Loucy (cell line): Measurements from ENCODE around the gene PANK4.

Experiments used
- EZH2phosphoT487 ChIP-seq: fragments of 200-600 bp; IDR thresholded peaks from 2 replicates; pipeline ENCODE4 v1.6.1; 2018; ENCODE audit warnings: antibody characterized with exemption, mild to moderate bottlenecking, moderate library complexity, borderline replicate concordance
- TF ChIP-seq, protein P1 (sequence below): fragments of 200-600 bp; sonication (generic); conservative IDR thresholded peaks from 2 replicates; pipeline ENCODE4 v1.5.1; 2014; ENCODE audit warnings: mild to moderate bottlenecking, antibody characterized with exemption, low read length

- TF ChIP-seq, protein P1, sequence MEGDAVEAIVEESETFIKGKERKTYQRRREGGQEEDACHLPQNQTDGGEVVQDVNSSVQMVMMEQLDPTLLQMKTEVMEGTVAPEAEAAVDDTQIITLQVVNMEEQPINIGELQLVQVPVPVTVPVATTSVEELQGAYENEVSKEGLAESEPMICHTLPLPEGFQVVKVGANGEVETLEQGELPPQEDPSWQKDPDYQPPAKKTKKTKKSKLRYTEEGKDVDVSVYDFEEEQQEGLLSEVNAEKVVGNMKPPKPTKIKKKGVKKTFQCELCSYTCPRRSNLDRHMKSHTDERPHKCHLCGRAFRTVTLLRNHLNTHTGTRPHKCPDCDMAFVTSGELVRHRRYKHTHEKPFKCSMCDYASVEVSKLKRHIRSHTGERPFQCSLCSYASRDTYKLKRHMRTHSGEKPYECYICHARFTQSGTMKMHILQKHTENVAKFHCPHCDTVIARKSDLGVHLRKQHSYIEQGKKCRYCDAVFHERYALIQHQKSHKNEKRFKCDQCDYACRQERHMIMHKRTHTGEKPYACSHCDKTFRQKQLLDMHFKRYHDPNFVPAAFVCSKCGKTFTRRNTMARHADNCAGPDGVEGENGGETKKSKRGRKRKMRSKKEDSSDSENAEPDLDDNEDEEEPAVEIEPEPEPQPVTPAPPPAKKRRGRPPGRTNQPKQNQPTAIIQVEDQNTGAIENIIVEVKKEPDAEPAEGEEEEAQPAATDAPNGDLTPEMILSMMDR: peak; percentile 36
- no peak for TF ChIP-seq EZH2phosphoT487
Observed at GRCh38 chr1:2556678-2557481, 30.5 kb upstream of the PANK4 start.
